GM12875 (cell line): ENCODE measurements around the gene LRRC4C.

Experiments used
- H3K4me3 ChIP-seq: one replicate; pipeline ENCODE4 v1.5.1; 2011; ENCODE audit warnings: low read depth, low read length, control low read depth
- TF ChIP-seq, protein P1 (sequence below): IDR thresholded peaks from 2 replicates; pipeline ENCODE4 v1.5.1; 2011; ENCODE audit warnings: low read depth, mild to moderate bottlenecking, control low read depth, inconsistent platforms, low read length, moderate library complexity, borderline replicate concordance; ENCODE audit not compliant: insufficient read depth

LRRC4C gene

DNA sequence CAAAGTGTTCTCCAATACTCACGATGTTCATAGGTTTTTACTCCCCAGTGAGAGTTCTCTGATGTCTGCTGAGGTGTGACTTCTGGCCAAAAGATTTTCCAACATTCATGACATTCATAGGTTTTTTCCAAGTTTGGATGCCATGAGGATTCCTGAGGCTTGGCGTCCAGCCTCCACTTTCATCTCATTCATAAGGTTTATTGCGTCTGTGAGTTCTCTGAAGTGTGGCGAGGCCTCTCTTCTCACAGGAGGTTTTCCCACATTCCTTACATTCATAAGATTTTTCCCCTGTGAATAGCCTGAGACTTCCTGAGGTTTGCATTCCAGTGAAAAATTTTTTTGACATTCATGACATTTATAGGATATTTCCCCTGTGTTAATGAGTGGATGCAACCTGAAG lies 1014.1 kb downstream of the LRRC4C start:
- TF ChIP-seq, protein P1, sequence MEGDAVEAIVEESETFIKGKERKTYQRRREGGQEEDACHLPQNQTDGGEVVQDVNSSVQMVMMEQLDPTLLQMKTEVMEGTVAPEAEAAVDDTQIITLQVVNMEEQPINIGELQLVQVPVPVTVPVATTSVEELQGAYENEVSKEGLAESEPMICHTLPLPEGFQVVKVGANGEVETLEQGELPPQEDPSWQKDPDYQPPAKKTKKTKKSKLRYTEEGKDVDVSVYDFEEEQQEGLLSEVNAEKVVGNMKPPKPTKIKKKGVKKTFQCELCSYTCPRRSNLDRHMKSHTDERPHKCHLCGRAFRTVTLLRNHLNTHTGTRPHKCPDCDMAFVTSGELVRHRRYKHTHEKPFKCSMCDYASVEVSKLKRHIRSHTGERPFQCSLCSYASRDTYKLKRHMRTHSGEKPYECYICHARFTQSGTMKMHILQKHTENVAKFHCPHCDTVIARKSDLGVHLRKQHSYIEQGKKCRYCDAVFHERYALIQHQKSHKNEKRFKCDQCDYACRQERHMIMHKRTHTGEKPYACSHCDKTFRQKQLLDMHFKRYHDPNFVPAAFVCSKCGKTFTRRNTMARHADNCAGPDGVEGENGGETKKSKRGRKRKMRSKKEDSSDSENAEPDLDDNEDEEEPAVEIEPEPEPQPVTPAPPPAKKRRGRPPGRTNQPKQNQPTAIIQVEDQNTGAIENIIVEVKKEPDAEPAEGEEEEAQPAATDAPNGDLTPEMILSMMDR, result no peak
- H3K4me3 ChIP-seq, result no peak overlapping the region

DNA sequence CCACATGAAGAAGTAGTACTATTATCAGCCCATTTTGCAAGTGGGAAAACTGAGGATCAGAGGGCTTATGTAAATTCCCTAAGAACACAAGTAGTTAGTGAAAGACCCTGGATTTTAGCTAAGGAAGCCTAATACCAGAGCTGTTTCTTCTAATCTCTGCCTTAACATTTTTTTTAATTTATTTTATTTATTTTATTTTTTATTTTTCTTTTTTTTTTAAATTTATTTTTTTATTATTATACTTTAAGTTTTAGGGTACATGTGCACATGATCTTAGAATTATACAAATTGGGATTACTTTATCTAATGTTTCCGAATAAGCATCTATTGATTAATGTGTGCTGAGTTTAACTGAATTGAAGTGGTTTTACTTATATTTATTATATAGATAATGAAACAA lies 1015.3 kb downstream of the LRRC4C start:
- TF ChIP-seq, protein P1, result no peak
- no peak overlapping the region for H3K4me3 ChIP-seq

GRCh38 chr11:40435344-40435743 lies 1024.1 kb downstream of the LRRC4C start:
- TF ChIP-seq, protein P1, result no peak
- no peak overlapping the region for H3K4me3 ChIP-seq

DNA sequence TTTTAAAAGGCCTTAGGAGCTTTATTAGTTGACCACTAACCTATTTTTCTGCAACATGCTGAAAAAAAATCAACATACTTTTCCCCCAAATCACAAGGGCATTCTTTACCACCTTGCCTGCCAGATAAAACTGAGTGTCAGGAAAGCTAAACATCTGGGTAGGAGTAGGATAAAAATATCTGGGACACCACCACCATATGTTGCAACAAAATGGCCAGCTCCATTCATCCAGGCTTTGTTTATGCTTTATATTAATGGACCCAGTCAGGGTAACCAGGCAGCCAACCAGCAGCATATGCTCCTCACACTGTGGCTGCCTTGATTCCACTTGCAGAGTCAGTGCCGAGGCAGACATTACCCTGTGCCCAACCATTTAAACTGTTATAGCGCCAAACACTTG lies 1024.5 kb downstream of the LRRC4C start:
- H3K4me3 ChIP-seq, result no peak overlapping the region
- TF ChIP-seq, protein P1, result no peak

DNA sequence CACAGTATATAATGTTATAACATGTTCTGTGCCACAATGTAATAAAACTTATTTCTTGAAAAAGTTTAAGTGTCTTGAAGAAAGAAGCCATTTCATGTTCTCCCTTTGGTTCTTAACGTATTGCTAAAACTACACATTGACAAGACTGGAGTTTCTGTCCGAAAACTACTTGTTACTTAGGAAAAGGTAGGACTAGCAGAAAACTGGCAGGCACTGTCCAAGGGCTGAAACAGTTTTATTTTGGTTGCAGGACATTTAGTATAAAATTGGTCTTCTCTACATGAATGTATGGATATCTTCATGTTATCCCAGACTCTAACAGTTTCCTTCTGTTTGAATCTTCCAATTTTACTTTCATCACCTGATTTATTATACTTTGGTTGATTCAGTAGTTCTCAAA lies 1027.1 kb downstream of the LRRC4C start:
- TF ChIP-seq, protein P1, result no peak
- no peak overlapping the region for H3K4me3 ChIP-seq

GRCh38 chr11:40425168-40425567 lies 1034.3 kb downstream of the LRRC4C start:
- no peak overlapping the region for H3K4me3 ChIP-seq
- TF ChIP-seq, protein P1, result no peak

- TF ChIP-seq, protein P1, result no peak
- no peak overlapping the region for H3K4me3 ChIP-seq
These were observed 1038.1 kb downstream of the LRRC4C start for GRCh38 chr11:40421208-40421981.
